ENCODE data around the gene SYT1.
"Not testable (repeated sequence)": the region's sequence is repeated elsewhere in the genome, so short reads cannot be mapped to it uniquely, and the experiment has no call there.

DNA sequence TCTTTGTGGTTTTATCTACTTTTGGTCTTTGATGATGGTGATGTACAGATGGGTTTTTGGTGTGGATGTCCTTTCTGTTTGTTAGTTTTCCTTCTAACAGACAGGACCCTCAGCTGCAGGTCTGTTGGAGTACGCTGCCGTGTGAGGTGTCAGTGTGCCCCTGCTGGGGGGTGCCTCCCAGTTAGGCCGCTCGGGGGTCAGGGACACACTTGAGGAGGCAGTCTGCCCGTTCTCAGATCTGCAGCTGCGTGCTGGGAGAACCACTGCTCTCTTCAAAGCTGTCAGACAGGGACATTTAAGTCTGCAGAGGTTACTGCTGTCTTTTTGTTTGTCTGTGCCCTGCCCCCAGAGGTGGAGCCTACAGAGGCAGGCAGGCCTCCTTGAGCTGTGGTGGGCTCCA is 180.2 kb downstream of the SYT1 start:
- TF ChIP-seq, protein P1, sequence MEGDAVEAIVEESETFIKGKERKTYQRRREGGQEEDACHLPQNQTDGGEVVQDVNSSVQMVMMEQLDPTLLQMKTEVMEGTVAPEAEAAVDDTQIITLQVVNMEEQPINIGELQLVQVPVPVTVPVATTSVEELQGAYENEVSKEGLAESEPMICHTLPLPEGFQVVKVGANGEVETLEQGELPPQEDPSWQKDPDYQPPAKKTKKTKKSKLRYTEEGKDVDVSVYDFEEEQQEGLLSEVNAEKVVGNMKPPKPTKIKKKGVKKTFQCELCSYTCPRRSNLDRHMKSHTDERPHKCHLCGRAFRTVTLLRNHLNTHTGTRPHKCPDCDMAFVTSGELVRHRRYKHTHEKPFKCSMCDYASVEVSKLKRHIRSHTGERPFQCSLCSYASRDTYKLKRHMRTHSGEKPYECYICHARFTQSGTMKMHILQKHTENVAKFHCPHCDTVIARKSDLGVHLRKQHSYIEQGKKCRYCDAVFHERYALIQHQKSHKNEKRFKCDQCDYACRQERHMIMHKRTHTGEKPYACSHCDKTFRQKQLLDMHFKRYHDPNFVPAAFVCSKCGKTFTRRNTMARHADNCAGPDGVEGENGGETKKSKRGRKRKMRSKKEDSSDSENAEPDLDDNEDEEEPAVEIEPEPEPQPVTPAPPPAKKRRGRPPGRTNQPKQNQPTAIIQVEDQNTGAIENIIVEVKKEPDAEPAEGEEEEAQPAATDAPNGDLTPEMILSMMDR (IDR thresholded peaks at IDR 0.05; ENCODE audit: low read depth, low read length): not testable (repeated sequence)
- TF ChIP-seq POLR2A (IDR thresholded peaks at IDR 0.05; ENCODE audit: extremely low read depth, insufficient read length); MYC (IDR thresholded peaks at IDR 0.05; ENCODE audit: low read depth, low read length): not testable (repeated sequence)
- TF ChIP-seq, protein P2, sequence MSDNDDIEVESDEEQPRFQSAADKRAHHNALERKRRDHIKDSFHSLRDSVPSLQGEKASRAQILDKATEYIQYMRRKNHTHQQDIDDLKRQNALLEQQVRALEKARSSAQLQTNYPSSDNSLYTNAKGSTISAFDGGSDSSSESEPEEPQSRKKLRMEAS (IDR thresholded peaks at IDR 0.05; ENCODE audit: low read depth, low read length): not testable (repeated sequence)
